Measurements from ENCODE around the gene IFIH1. TPM values are rescaled to one million over a fixed set of nuclear protein-coding genes. Genes with fewer than 3 reads are reported as not detected.
A peak's percentile ranks its signal among the peaks of the same experiment; 100 is the strongest.

Gene IFIH1
- total and polyA plus RNA-seq, 2 experiments from 2014 or later = 1.2 to 2.5 TPM

GRCh38 chr2:162305901-162306300 is 12.6 kb downstream of the IFIH1 start:
- Mint-ChIP-seq H3K27me3 (ENCODE audit: insufficient read depth, low read depth, poor library complexity) (peaks cover 5% of the 10 kb centered on the region), H3K4me1 (peaks cover 8% of the 10 kb centered on the region; the same call in 2 of the 3 replicates), H3K27ac (no peak overlapping the region), H3K36me3 (ENCODE audit: low read depth) (no peaks in the 10 kb centered on the region), H3K9me3 (no peaks in the 10 kb centered on the region; the same call in 1 of the 3 replicates), H3K4me3 (no peak overlapping the region)
- Histone ChIP-seq H3K27me3 (ENCODE audit: insufficient read depth) (no peaks in the 10 kb centered on the region), H4K20me1 (replicated peaks; ENCODE audit: insufficient read depth) (no peaks in the 10 kb centered on the region), H3F3A (replicated peaks; ENCODE audit: low read depth) (no peaks in the 10 kb centered on the region), H3K36me3 (ENCODE audit: insufficient read depth) (no peaks in the 10 kb centered on the region), H2AFZ (0 out of 2 replicates have a peak overlapping the region, but pooled peaks have one; percentile 48), H3K4me2 (no peak overlapping the region), H3K27ac (ENCODE audit: low read depth) (no peak overlapping the region), H3K4me3 (no peak overlapping the region), H3K79me2 (replicated peaks; ENCODE audit: insufficient read depth) (no peaks in the 10 kb centered on the region), H3K4me1 (ENCODE audit: insufficient read depth) (peaks cover 8% of the 10 kb centered on the region), H3K9me2 (ENCODE audit: insufficient read depth) (0 out of 2 replicates have a peak, but pooled peaks cover 3% of the 10 kb centered on the region)
- TF ChIP-seq CTCF (conservative IDR thresholded peaks at IDR 0.05; ENCODE audit: low read depth in 2 of 2) (no peak), ETS1 (IDR thresholded peaks at IDR 0.05) (no peak), EZH2phosphoT487 (IDR thresholded peaks at IDR 0.05; ENCODE audit: unreplicated experiment) (no peak), REST (IDR thresholded peaks at IDR 0.05; ENCODE audit: unreplicated experiment) (no peak), EZH2 (IDR thresholded peaks at IDR 0.05; ENCODE audit: low read depth, unreplicated experiment) (no peak), STAT1 (IDR thresholded peaks at IDR 0.05; ENCODE audit: unreplicated experiment) (no peak), ZNF331 (CRISPR knock-in tag; IDR thresholded peaks at IDR 0.05; ENCODE audit: low read depth) (no peak), CREB1 (CRISPR knock-in tag; IDR thresholded peaks at IDR 0.05; ENCODE audit: low read depth) (no peak), POLR2AphosphoS5 (IDR thresholded peaks at IDR 0.05; ENCODE audit: low read depth) (no peak), ZNF462 (CRISPR knock-in tag; IDR thresholded peaks at IDR 0.05) (no peak), ZNF114 (CRISPR knock-in tag; IDR thresholded peaks at IDR 0.05) (no peak)
- DNase-seq (ENCODE audit: low spot score) (no peak), ATAC-seq (no peak)

Measured in GM23338 (cell line).